Ishikawa (cell line): ENCODE data around the gene RAPGEF5.

Experiments used
- CEBPB ChIP-seq: IDR thresholded peaks from 2 replicates; pipeline ENCODE4 v1.6.1; 2012
- CREB1 ChIP-seq: IDR thresholded peaks from 2 replicates; pipeline ENCODE4 v1.6.1; 2012; ENCODE audit warnings: low read depth
- EGR1 ChIP-seq: IDR thresholded peaks from 2 replicates; pipeline ENCODE4 v1.6.1; 2012
- EP300 ChIP-seq: IDR thresholded peaks from 2 replicates; pipeline ENCODE4 v1.6.1; 2012; ENCODE audit warnings: borderline replicate concordance
- FOXM1 ChIP-seq: IDR thresholded peaks from 2 replicates; pipeline ENCODE4 v1.6.1; 2012; ENCODE audit warnings: low read depth, borderline replicate concordance
- MAX ChIP-seq: IDR thresholded peaks from 2 replicates; pipeline ENCODE4 v1.6.1; 2012
- NFIC ChIP-seq: IDR thresholded peaks from 2 replicates; pipeline ENCODE4 v1.6.1; 2012
- RAD21 ChIP-seq: IDR thresholded peaks from 2 replicates; pipeline ENCODE4 v1.6.1; 2012; ENCODE audit warnings: low read depth
- TAF1 ChIP-seq: IDR thresholded peaks from 2 replicates; pipeline ENCODE4 v1.6.1; 2012; ENCODE audit warnings: low read depth, mild to moderate bottlenecking
- TCF12 ChIP-seq: IDR thresholded peaks from 2 replicates; pipeline ENCODE4 v1.6.1; 2012; ENCODE audit warnings: low read depth
- TEAD4 ChIP-seq: IDR thresholded peaks from 2 replicates; pipeline ENCODE4 v1.6.1; 2012
- USF1 ChIP-seq: IDR thresholded peaks from 2 replicates; pipeline ENCODE4 v1.6.1; 2012
- YY1 ChIP-seq: IDR thresholded peaks from 2 replicates; pipeline ENCODE4 v1.6.1; 2012; ENCODE audit warnings: low read depth
- ZBTB7A ChIP-seq: IDR thresholded peaks from 2 replicates; pipeline ENCODE4 v1.6.1; 2012; ENCODE audit warnings: low read depth
- TF ChIP-seq, protein P1 (sequence below): IDR thresholded peaks from 2 replicates; pipeline ENCODE4 v1.6.1; 2012; ENCODE audit warnings: low read depth, mild to moderate bottlenecking

The RAPGEF5 gene

DNA sequence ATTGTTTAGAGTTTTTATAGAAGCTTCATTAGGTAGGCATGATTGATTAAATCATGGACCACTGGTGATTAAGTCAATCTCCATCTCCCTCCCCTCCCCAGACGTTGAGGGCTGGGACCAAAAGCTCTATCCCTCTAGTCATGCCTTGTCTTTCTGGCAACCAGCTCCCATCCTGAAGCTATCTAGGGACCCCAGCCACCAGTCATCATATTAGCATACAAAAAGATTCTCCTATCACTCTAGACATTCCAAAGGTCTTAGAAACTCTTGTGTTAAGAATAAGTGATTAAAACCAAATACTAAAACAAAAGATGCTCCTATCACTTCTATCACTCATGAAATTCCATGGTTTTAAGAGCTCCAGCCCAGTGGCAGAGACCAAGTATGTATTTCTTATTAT is 178.2 kb downstream of the RAPGEF5 start:
- TF ChIP-seq TEAD4 (no peak), EP300 (no peak), TCF12 (no peak), NFIC (no peak), EGR1 (no peak), FOXM1 (no peak), CREB1 (no peak), TAF1 (no peak), YY1 (no peak), MAX (no peak), ZBTB7A (no peak)
- TF ChIP-seq, protein P1, sequence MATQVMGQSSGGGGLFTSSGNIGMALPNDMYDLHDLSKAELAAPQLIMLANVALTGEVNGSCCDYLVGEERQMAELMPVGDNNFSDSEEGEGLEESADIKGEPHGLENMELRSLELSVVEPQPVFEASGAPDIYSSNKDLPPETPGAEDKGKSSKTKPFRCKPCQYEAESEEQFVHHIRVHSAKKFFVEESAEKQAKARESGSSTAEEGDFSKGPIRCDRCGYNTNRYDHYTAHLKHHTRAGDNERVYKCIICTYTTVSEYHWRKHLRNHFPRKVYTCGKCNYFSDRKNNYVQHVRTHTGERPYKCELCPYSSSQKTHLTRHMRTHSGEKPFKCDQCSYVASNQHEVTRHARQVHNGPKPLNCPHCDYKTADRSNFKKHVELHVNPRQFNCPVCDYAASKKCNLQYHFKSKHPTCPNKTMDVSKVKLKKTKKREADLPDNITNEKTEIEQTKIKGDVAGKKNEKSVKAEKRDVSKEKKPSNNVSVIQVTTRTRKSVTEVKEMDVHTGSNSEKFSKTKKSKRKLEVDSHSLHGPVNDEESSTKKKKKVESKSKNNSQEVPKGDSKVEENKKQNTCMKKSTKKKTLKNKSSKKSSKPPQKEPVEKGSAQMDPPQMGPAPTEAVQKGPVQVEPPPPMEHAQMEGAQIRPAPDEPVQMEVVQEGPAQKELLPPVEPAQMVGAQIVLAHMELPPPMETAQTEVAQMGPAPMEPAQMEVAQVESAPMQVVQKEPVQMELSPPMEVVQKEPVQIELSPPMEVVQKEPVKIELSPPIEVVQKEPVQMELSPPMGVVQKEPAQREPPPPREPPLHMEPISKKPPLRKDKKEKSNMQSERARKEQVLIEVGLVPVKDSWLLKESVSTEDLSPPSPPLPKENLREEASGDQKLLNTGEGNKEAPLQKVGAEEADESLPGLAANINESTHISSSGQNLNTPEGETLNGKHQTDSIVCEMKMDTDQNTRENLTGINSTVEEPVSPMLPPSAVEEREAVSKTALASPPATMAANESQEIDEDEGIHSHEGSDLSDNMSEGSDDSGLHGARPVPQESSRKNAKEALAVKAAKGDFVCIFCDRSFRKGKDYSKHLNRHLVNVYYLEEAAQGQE: no peak

DNA sequence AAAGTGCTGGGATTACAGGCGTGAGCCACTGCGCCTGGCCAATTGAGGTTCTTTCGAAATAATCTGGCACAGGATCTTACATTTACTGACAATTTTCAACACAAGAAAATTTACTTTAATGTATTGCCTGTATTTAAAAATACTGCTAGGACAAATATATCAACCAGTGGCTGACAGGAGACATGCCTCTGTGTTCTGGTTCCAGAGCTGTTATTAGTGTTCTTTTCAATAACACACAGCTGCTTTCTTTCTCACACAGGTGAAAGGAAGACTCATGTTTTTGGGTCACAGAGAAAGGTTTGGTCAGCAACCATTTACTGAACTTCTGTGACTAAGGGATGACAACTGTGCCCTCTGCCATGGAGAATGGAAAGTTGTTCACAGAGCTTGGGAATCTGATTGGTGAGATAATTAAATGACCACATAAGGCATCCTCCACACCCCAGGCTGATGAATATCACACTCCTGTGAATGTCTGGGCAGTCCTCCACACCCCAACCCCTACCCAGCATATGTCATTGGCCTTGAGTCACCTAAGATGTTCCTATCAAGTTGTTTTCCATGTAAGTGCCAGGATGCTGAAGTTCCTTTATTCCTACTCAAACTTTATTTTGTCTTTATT is 180.1 kb downstream of the RAPGEF5 start:
- no peak for TF ChIP-seq CEBPB
- TF ChIP-seq RAD21: no peak
- TF ChIP-seq TCF12: no peak
- no peak for TF ChIP-seq YY1
- TF ChIP-seq, protein P1: no peak
- no peak for TF ChIP-seq NFIC
- no peak for TF ChIP-seq EGR1
- TF ChIP-seq FOXM1: no peak
- no peak for TF ChIP-seq CREB1
- no peak for TF ChIP-seq MAX
- TF ChIP-seq EP300: no peak
- no peak for TF ChIP-seq TEAD4
- TF ChIP-seq ZBTB7A: no peak

GRCh38 chr7:22174574-22174953 is 182.4 kb downstream of the RAPGEF5 start:
- TF ChIP-seq FOXM1: no peak
- TF ChIP-seq MAX: no peak
- no peak for TF ChIP-seq NFIC
- TF ChIP-seq TCF12: no peak
- no peak for TF ChIP-seq ZBTB7A
- TF ChIP-seq USF1: no peak
- no peak for TF ChIP-seq CREB1
- no peak for TF ChIP-seq EGR1
- no peak for TF ChIP-seq TEAD4
- no peak for TF ChIP-seq YY1
- TF ChIP-seq RAD21: no peak
- no peak for TF ChIP-seq EP300
- TF ChIP-seq TAF1: no peak
- no peak for TF ChIP-seq CEBPB
- TF ChIP-seq, protein P1: no peak

DNA sequence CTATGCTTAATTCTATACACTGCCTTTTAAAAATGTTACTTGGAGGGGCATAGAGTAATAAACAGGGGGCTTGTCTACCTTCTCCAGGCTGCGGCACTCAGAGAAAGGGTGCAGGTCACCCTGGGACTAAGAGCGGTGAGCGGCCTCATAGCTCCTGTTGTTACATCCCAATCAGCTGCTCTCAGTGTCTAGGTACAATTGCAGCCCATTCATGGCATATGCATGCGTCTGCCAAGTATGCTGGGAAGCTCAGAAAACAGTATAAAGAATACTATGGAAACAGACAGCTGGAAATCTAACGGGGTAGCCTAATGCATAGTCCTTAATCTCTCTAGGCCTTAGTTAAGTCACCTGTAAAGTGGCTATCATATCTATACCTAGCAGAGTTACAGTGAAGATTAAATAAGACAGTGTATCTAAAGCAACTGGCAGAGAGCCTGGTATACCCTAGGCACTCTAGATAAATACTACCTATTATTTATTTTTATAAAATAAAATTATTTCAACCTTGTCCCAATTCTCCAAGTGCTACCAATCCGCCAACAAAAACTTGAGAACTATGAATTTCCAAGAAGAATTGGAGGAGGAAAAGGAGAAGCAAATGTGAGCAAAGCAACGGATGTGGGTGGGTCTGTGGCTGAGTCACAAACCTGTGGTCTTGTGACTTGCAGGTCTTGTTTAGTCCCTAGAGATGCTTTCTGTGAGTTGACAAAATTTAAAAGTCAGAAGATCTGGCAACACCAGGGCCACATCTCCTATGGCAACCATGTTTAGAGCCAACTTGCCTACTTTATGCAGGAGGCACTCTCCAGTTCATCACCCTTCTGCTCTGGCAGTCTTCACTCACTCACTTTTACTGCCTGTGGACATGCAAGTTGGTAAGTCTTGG is 183.0 kb downstream of the RAPGEF5 start:
- TF ChIP-seq EP300: no peak
- TF ChIP-seq TCF12: no peak
- TF ChIP-seq CREB1: no peak
- TF ChIP-seq TEAD4: no peak
- TF ChIP-seq, protein P1: no peak
- TF ChIP-seq NFIC: no peak
- TF ChIP-seq RAD21: no peak
- no peak for TF ChIP-seq TAF1
